HG03469 (cell line): ENCODE results near the gene BICRA.
"Not testable (repeated sequence)": the region's sequence is repeated elsewhere in the genome, so short reads cannot be mapped to it uniquely, and the experiment has no call there.

Source experiments
- ATAC-seq: cut with Tn5 transposase; IDR thresholded peaks from one replicate; pipeline ENCODE4 v1.9.1; 2021; ENCODE audit warnings: mild to moderate bottlenecking, moderate library complexity, moderate number of reproducible peaks; ENCODE audit not compliant: unreplicated experiment

The BICRA gene

DNA sequence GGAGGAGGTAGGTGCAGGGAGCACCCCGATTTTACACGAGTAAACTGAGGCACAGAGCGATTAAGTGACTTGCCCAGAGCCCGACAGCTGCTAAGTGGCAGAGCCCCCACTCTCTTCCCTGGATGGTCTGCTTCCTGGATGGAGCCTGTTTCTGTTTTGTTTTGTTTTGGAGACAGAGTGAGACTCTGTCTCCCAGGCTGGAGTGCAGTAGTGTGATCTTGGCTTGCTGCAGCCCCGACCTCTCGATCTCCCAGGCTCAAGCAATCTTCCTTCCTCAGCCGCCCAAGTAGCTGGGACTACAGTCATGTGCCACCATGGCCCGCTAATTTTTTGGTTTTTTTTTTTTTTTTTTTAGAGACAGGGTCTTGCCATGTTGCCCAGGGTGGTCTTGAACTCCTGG is 17.3 kb downstream of the BICRA start:
- no peak for ATAC-seq

DNA sequence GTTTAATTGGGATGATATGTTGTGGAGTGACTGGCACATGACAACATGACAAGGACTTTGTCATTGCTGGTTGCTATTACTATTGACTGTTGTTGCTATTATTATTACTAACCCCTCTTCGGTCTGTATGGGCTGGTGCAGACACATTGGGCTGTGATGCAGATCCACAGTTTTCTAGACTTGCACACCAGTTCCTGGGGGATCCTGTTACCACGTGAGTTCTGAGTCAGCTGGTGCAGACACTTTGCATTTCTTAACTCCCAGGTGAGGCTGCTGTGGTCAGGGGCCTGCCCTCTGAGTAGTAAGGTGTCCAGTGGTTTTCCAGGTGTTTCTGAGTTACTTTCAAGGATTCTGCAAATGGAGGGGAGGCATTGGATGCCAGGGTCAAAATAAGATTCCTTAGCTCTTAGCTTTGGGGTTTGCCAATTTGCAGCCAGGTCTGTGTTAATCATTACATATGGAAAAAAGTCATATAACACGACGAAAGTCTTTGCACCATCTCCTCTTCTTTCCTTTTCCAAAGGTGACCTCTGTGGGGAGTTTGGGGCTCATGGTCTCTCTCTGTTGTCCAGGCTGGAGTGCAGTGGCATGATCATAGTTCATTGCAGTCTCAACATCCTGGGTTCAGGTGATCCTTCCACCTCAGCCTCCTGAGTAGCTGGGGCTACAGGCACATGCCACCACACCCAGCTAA is 19.3 kb downstream of the BICRA start:
- ATAC-seq = no peak

DNA sequence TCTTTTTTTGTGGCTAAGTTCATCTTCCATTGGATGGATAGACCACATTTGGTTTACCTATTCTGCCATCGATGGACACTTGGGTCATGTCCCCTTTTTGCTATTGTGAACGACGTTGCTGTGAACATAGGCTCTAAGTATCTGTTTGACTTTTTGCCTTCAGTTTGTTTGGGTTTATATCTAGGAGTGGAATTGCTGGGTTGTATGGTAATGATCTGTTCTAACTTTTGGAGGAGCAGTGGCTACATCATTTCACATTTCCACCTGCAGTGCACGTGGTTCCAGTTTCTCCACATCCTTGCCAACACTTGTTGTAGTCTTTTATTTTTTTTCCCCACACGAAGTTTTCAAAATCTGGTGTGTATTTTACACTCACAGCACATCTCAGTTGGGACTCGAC is 21.7 kb downstream of the BICRA start:
- ATAC-seq = no peak

DNA sequence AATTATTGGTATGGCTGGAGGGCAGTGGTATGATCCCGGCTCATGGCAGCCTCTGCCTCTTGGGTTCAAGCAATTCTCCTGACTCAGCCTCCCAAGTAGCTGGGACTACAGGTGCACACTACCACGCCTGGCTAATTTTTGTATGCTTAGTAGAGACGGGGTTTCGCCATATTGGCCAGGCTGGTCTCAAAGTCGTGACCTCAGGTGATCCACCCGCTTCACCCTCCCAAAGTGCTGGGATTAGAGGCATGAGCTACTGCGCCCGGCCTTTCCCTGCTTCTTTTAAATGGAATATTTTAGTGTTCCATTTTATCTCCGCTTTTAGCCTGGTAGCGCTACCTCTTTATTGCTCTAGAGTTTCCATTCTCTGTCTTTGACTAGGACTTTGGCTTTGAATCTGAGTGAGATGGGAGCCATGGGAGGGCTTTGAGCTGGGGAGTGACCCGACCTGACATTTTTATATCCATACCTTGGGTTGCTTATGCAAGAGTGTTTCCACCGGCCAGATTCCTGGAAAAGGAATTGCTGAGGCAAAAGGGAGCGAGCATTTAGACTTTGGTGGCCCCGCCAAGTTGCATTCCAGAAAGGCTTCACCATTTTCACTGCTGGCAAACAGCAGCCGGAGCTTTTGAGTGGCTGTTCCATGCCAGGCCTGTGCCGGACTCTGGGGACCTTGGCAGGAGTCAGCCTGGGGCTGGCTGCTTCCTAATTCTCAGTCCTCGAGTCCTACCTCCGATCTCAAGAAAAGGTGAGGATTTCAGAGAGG is 22.9 kb downstream of the BICRA start:
- no peak for ATAC-seq

DNA sequence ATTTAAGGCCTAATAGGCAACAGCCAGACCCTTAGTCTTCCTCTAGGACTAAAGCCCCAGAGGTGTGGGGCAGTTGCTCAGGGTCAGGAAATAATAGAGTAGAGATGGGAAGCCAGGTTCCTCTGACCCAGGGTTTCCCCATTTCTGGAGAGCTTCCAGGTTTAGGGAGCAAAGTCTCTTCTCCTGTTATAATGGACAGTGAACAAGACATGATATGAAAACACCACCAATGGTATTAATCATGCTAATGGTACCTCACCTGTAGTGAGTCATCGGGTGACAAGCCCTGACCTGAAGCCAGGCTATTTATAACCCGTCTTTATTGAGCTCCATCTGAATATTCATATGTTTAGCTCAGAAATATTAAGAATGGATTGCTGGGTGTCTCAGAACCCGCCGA is 24.6 kb downstream of the BICRA start:
- ATAC-seq = no peak

DNA sequence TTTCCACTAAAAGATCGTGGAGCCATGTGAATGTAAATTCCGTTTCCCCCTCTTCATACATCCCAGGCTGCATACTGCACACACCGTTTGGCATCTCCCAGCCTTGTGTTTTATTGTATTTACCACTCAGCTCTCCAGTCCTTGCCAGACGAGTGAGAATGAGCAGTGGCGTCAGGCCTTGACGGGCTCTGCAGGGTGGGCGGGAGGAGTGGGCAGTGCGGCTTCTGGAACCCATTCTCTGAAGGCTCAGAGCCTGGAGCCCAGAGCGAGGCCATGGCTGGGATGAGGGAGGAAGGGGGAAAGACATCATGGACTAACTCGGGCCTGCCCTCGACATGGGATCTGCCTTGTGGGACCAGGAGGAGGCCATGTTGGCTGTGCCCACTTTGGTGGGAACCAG is 25.1 kb downstream of the BICRA start:
- ATAC-seq = no peak

DNA sequence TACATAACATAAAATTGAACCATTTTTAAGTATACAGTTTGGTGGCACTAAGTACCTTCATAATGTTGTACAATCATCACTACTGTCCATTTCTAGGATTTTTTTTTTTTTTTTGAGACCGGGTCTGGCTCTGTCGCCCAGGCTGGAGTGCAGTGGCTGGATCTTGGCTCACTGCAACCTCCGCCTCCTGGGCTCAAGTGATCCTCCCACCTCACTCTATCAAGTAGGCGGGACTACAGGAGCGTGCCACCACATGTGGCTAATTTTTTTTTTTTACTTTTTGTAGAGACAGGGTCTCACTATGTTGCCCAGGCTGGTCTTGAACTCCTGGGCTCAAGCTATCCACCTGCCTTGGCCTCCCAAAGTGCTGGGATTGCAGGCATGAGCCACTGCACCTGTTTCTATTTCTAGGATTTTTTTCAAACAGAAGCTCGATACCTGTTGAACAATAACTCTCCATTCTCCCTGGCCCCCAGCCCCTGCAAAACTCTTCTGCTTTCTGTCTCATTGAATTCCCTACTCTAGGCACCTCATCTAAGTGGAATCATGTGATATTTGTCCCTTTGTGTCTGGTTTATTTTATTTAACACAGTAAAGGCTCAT is 26.3 kb downstream of the BICRA start:
- ATAC-seq = not testable (repeated sequence)

DNA sequence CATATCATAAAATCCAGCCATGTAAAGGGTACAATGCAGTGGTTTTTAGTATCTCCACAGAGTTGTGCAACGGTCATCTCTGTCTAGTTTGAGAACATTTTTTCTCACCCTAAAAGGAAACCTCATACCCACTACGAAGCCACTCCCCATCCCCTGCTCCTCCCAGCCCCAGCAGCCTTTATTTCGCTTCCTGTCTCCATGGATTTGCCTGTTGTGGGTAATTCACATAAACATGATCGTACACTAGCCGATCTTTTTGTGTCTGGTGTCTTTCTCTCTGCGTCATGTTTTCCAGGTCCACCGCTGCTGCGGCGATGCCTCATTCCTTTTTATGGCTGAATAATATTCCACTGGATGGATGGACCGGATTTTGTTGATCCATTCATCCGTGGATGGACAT is 28.6 kb downstream of the BICRA start:
- ATAC-seq = no peak

DNA sequence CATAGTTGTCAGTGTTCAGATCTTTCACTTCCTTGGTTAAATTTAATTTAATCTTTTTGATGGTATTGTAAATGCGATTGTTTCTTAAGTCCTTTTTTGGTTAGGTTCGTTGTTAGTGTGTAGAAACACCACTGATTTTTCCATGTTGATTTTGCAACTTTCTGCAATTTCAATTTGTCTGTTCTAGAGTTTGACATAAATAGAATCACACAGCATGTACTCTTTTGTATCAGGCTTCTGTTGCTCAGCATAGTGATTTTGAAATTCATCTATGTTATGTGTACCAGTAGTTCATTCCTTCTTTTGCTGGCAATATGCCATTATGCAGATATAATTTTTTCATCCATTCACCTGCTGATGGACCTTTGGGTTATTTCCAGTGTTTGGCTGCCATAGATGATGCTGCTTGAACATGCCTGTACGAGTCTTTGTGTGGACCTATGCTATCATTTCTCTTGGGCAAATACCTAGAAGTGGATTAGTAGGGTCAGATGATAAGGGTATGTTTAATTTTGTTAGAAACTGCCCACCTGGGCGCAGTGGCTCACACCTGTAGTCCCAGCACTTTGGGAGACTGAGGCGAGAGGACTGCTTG is 33.1 kb downstream of the BICRA start:
- no peak for ATAC-seq

DNA sequence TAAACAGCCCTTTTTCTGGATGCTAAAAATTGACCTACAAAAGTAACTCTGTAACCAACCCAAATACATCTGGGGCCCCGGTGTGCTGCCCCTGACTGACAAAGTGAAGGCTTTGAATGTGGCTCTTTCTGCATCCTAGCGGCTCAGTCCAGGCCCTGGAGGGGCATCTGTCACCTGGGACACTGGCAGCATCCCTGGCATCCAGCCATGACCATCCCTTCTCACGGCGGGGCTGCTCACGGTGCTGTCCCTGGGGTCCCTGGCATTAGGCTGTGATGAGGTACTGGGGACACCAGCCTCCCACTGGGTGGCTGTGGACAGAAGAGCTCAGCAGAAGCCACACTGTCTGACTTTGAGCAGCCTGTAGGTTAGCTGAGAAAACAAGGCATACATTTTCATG is 34.3 kb downstream of the BICRA start:
- no peak for ATAC-seq

DNA sequence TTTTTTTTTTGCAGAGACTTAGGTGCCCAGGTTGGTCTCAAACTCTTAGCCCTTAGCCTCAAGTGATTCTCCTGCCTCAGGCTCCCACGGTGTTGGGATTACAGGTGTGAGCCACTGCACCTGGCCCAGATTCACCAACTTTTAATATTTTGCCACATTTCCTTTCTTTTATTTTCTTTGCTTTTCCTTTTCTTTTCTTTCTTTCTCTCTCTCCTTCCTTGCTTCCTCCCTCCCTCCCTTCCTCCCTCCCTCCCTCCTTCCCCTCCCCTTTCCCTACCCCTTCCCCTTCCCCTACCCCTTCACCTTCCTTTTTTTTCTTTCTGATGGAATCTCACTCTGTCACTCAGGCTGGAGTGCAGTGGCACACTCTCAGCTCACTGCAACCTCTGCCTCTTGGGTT is 35.3 kb downstream of the BICRA start:
- ATAC-seq = no peak

DNA sequence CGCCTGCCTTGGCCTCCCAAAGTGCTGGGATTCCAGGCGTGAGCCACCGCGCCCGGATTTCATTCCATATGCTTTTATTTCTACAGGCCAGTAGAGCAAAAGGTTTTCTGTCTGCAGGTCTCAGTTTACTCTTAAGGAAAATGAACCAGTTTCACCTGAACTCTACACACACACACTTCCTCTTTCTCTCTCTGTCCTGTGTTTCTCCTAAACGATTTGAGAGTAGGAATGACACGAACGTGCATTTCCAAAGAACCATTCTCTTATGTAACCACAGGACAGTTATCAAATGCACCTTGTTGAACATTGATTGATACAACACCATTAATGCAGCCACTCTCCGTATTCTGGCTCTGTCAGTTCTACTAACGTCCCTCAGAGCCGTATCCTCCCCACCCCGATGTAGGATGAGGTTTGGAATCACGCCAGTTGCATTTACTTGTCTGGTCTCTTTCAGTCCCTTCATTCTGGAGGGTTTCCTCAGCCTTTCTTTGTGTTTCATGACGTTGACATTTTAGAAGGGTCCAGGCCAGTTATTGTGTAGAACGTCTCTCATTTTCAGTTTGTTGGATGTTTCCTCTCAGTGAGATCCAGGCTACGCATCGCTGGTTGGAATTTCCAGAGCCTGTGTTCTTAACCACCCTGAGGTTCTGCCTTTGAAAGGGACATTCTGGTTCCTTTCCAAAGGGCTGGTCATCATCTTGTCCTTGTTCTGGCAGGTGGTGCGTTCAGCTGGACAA is 36.0 kb downstream of the BICRA start:
- ATAC-seq = no peak

DNA sequence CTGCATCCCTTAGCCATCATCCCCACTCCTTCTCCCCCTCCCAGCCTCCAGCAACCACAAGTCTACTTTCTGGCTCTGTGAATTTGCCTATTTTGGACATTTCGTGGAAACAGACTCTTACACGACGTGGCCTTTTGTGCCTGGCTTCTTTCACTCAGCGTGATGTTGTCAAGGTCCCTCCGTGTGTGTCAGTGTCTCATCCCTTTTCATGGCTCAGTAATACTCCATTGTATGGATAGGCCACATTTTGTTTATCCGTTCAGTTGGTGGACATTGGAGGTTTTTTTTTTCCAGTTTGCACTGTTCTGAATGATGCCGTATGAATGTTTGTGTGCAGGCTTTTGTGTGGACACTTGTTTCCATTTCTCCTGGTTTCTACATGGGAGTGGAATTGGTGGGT is 38.0 kb downstream of the BICRA start:
- ATAC-seq = no peak

DNA sequence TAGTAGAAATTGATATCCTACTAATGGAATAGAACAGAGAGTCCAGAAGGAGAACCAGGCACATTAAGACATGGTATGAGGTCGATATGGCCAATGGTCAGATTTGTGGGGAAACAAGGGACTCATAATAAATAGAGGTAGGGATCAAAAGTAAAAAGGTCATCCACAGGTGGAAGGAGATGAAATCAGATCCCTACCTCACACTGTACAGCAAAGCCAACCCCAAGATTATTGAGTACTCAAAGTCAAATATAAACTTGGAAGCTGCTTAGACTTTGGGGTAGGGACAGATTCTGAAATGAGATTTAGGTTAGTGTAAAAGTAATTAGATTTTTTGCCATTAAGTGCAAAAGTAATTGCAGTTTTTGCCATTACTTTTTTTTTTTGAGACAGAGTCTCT is 40.7 kb downstream of the BICRA start:
- no peak for ATAC-seq

DNA sequence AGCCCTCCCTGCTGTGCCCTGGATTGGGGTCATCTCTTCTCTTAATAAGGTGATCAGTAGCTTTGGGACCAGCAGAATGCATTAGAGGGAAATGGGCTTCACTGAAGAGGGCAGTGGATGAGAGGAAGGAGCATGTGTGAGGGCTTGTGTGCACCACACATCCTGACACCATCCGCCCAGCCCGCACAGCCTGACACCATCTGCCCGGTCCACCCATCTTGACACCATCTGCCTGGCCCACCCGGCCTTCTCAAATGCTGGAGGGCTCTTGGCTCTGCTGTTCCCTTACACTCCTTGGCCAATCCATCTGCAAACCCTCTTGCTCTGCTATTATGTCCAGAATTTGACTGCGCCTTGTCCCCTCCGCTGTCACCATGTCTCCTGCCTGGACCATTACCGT is 41.8 kb downstream of the BICRA start:
- no peak for ATAC-seq

DNA sequence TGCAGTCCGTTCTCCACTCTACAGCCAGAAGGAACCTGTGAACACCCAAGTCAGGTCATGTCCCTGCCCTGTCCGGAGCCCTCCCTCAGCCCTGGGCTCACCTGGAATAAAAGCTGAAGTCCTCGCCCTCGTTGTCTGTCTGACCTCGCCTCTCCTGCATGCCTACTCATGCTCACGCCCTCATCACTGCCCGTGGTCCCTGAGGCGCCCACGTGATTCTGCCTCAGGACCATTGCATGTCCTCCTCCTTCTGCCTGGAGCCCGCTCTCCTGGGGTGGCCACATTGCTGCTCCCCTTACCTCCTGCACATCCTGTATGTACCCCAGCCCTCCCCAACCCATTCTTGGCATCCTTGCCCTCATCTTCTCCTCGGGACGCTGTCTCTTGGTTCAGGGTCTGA is 42.2 kb downstream of the BICRA start:
- no peak for ATAC-seq

DNA sequence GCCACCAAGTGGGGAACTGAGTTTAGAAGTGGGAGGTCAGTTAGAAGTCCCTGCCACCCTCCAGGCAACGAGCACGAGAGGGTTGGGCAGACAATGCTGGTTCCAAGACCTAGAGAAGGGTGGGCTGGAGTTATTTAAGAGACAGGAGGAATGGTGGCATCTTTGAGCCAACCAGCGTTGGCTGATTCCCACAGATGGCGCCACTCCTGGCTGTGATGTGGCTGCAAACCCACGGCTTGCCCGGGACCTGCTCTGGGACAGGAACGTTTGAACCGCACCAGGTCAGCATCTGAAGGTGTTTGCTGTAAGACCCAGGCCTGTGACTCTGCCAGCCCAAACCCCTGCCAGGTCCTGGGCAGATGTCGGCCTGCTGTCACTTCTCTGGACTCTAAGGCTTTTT is 42.8 kb downstream of the BICRA start:
- no peak for ATAC-seq

DNA sequence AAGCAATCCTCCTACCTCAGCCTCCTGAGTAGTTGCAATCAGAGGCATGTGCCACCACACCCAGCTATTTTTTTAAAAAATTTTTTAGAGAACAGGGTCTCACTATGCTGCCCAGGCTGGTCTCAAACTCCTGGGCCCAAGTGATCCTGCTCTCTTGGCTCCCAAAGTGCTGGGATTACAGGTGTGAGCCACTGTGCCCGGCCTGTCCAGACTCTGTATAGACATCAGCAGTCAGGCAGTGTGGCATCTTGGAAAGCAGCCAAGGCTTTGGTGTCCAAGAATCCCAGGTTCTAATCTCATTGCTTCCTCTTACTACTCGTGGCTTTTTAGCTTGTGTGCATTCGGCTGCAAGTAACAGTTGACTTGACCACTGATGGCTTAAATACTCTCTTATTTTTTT is 43.4 kb downstream of the BICRA start:
- ATAC-seq = no peak

DNA sequence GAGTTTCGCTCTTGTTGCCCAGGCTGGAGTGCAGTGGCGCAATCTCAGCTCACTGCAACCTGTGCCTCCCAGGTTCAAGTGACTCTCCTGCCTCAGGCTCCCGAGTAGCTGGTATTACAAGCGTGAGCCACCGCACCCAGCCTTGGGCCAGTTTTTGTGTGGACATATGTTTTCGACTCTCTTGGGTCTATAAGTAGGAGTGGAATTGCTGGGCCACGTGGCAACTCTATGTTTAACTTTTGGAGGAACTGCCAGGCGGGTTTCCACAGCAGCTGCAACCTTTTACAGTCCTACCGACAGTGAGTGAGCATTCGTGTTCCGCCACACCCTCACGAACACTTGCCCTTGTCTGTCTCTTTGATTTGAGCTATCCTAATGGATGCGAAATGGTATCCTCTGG is 44.9 kb downstream of the BICRA start:
- ATAC-seq = no peak

DNA sequence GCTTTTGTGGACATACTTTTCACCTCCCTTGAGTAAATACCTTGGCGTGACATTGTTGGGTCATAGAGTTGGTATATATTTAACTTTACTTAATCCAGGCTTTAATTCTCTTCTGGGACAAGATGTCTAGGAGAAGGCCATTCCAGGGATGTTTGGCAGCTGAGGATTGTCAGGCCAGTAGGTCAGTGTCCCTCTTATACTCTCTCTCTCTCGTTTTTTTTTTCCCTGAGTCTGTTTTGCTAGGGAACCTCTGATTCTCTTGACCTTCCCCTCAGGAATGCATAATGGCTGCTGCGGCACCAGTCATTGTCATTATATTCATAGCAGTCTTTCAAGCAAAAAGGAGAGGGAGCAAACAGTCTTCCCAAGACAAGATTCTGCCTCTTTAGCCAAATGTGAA is 48.8 kb downstream of the BICRA start:
- ATAC-seq = no peak
